HepG2 (cell line): ENCODE measurements around the gene TMEM143. TPM values are rescaled to one million over a fixed set of nuclear protein-coding genes. Genes with fewer than 3 reads are reported as not detected.

Experiments
- ATAC-seq: fragments of 200-7000 bp; cut with Tn5 transposase; 3 replicates; pipeline ENCODE4 v1.9.1; 2020; ENCODE audit warnings: mild to moderate bottlenecking, moderate library complexity
- BruUV-seq: library from RNA; stranded (reverse); fragments of 400-500 nt; replicated peaks from 2 replicates; lab custom pipeline; 2021; lab: Mats Ljungman, UMichigan
- CTCF ChIA-PET: fragments of 300-600 bp; formaldehyde crosslinking; extraction: SDS; loops from one replicate; lab custom pipeline; 2021; ENCODE audit warnings: low total read pairs, inconsistent platforms, low intra/inter-chr PET ratio; lab: Yijun Ruan, JAX
- POLR2A ChIA-PET: fragments of 350-600 bp; sonication (Branson Sonifier 250); formaldehyde crosslinking; loops from one replicate; lab custom pipeline; 2020; ENCODE audit warnings: antibody characterized with exemption, inconsistent platforms; lab: Yijun Ruan, JAX
- DNase-seq: peaks from one replicate; pipeline ENCODE4 v3.0.0-alpha.2; 2015; ENCODE audit warnings: low spot score
- FAIRE-seq: peaks from 3 replicates; lab custom pipeline; 2011; peaks lifted over from hg19 to GRCh38; lab: Jason Lieb, UNC
- H2AFZ ChIP-seq: one replicate; pipeline ENCODE4 v1.6.1; 2011; ENCODE audit warnings: low read length, inconsistent platforms
- H3K27ac ChIP-seq: fragments of 300-600 bp; 3 replicates; pipeline ENCODE4 v1.8.0; 2011; ENCODE audit warnings: mixed run types, mild to moderate bottlenecking, mixed read lengths, low read length, inconsistent platforms; ENCODE audit not compliant: insufficient read depth; ENCODE audit errors: extremely low read length
- H3K27me3 ChIP-seq, 2 experiments: fragments of 200-600 bp in 1 of 2; 2 replicates in 1 of 2; 3 replicates in 1 of 2; pipeline versions ENCODE4 v1.6.0 to v1.8.0; 2011; ENCODE audit warnings: low read length in 2 of 2, mild to moderate bottlenecking in 2 of 2, moderate library complexity in 2 of 2, inconsistent platforms in 1 of 2; ENCODE audit not compliant: insufficient read depth in 2 of 2, control insufficient read depth in 1 of 2
- H3K36me3 ChIP-seq, 2 experiments: fragments of 200-600 bp in 1 of 2; replicated peaks in 1 of 2; 2 replicates in 1 of 2; 3 replicates in 1 of 2; pipeline versions ENCODE4 v1.5.1 to v1.8.0; 2011; ENCODE audit warnings: low read length in 2 of 2, inconsistent platforms in 1 of 2; ENCODE audit not compliant: insufficient read depth in 2 of 2, control insufficient read depth in 1 of 2
- H3K4me1 ChIP-seq: 2 replicates; pipeline ENCODE4 v1.5.1; 2012; ENCODE audit warnings: low read length, inconsistent platforms; ENCODE audit not compliant: insufficient read depth
- H3K4me2 ChIP-seq: 2 replicates; pipeline ENCODE4 v1.6.0; 2011; ENCODE audit warnings: low read depth, low read length, inconsistent platforms
- H3K4me3 ChIP-seq, 3 experiments: fragments of 200-600 bp in 1 of 3; sonication (generic), shearing (Covaris generic) in 1 of 3; replicated peaks in 1 of 3; 2 replicates each; pipeline ENCODE4 v1.5.1; 2011 to 2016; ENCODE audit warnings: low read length in 3 of 3, inconsistent platforms in 2 of 3, low read depth in 2 of 3, mild to moderate bottlenecking in 2 of 3, control low read depth in 1 of 3, mixed read lengths in 1 of 3; ENCODE audit not compliant: insufficient read depth in 1 of 3
- H3K79me2 ChIP-seq: one replicate; pipeline ENCODE4 v1.6.1; 2011; ENCODE audit warnings: low read length, inconsistent platforms; ENCODE audit not compliant: insufficient read depth
- H3K9ac ChIP-seq: 2 replicates; pipeline ENCODE4 v1.6.0; 2011; ENCODE audit warnings: mild to moderate bottlenecking, low read depth, low read length, inconsistent platforms; ENCODE audit not compliant: insufficient read depth
- H3K9me3 ChIP-seq: 2 replicates; pipeline ENCODE4 v1.5.1; 2012; ENCODE audit warnings: mild to moderate bottlenecking, low read length
- H4K20me1 ChIP-seq: 2 replicates; pipeline ENCODE4 v1.6.0; 2011; ENCODE audit warnings: inconsistent platforms, mild to moderate bottlenecking, low read length, moderate library complexity; ENCODE audit not compliant: insufficient read depth
- DNMT1 ChIP-seq: sonication (generic); formaldehyde crosslinking; IDR thresholded peaks from 2 replicates; pipeline ENCODE4 v1.5.1; 2020; ENCODE audit warnings: mild to moderate bottlenecking, missing genetic modification reagents
- E2F5 ChIP-seq: sonication (generic); formaldehyde crosslinking; conservative IDR thresholded peaks from 2 replicates; pipeline ENCODE4 v1.4.0; 2020; ENCODE audit warnings: missing genetic modification reagents
- GFI1 ChIP-seq: sonication (generic); formaldehyde crosslinking; IDR thresholded peaks from 2 replicates; pipeline ENCODE4 v1.5.0; 2020; ENCODE audit warnings: missing genetic modification reagents, mild to moderate bottlenecking, borderline replicate concordance
- HDAC2 ChIP-seq: sonication (generic); formaldehyde crosslinking; IDR thresholded peaks from 2 replicates; pipeline ENCODE4 v1.4.0; 2020; ENCODE audit warnings: missing genetic modification reagents
- KMT2A ChIP-seq: sonication (generic); formaldehyde crosslinking; IDR thresholded peaks from 2 replicates; pipeline ENCODE4 v1.4.0; 2020; ENCODE audit warnings: missing genetic modification reagents
- NFAT5 ChIP-seq: sonication (generic); formaldehyde crosslinking; IDR thresholded peaks from 2 replicates; pipeline ENCODE4 v1.4.0; 2020; ENCODE audit warnings: missing genetic modification reagents
- SCMH1 ChIP-seq: sonication (generic); formaldehyde crosslinking; IDR thresholded peaks from 2 replicates; pipeline ENCODE4 v1.9.0; 2021; ENCODE audit warnings: missing genetic modification reagents, mild to moderate bottlenecking, borderline replicate concordance
- TIGD3 ChIP-seq: sonication (generic); formaldehyde crosslinking; IDR thresholded peaks from 2 replicates; pipeline ENCODE4 v1.5.1; 2020; ENCODE audit warnings: mild to moderate bottlenecking, missing genetic modification reagents, borderline replicate concordance
- WGBS: methylation state at CpG from one replicate; pipeline ENCODE4 v1.1.6; 2017; ENCODE audit warnings: low lambda C conversion rate; 5-methylcytosine and 5-hydroxymethylcytosine counted together
- in situ Hi-C: cut with HindIII; loops from 2 replicates; pipeline ENCODE4 v1.10.0; 2017; ENCODE audit warnings: low pct_unique_long_range_greater_than_20kb; ENCODE audit not compliant: extremely low pct_ligation_motif_present
- intact Hi-C: fragments of 100-400 bp; cut with micrococcal nuclease; formaldehyde crosslinking; loops from one replicate; pipeline ENCODE4 v1.10.0; 2022; ENCODE audit not compliant: unreplicated experiment
- polyA plus RNA-seq, 8 experiments: library from polyadenylated mRNA; depleted of rRNA in 3 of 8; stranded (reverse) in 7 of 8; unstranded in 1 of 8; fragments of >200 nt; fragmentation: Illumina TruSeq in 4 of 8; extraction: Trizol in 4 of 8; gene quantifications; 2 replicates each; pipeline versions ENCODE4 v1.2.1 to v1.2.3, GENCODE V29; 2011 to 2016; ENCODE audit warnings: low read depth in 4 of 8, missing spikeins in 1 of 8, mixed read lengths in 1 of 8; ENCODE audit not compliant: insufficient read depth in 1 of 8
- total RNA-seq, 5 experiments: library from RNA; depleted of rRNA; stranded (reverse); fragments of >200 nt; fragmentation: Illumina TruSeq; extraction: Trizol; gene quantifications; 2 replicates each; pipeline ENCODE4 v1.2.3, GENCODE V29; 2016; ENCODE audit warnings: low read depth in 1 of 5

TMEM143 gene
- total and polyA plus RNA-seq, 2 of the 13 experiments (the other 11 are each of a cell fraction or from before 2014, with no cell fraction given): 7.7 to 11.3 TPM

- ATAC-seq: no peak; the same call in 1 of the 3 replicates
- Histone ChIP-seq H3K9ac (peak overlapping the region; percentile 17; the same call in 1 of the 2 replicates), H3K27me3 (no peaks in the 10 kb centered on the region), H3K36me3 (no peaks in the 10 kb centered on the region), H3K79me2 (no peaks in the 10 kb centered on the region), H3K4me1 (peaks cover 17% of the 10 kb centered on the region), H3K9me3 (peaks cover 6% of the 10 kb centered on the region; the same call in 1 of the 2 replicates), H3K27ac (no peak overlapping the region), H4K20me1 (no peaks in the 10 kb centered on the region), H3K4me2 (peak overlapping the region; percentile 94), H2AFZ (no peak overlapping the region), H3K4me3 (peak overlapping the region in 2 of 3 experiments; percentile 8 to 76; a peak in 4 of 6 replicates)
- FAIRE-seq: no peak
- BruUV-seq: no TSS peak
- intact Hi-C loops: no loop called here
- no peak for DNase-seq
- 66% methylated on average over 6 of the region's 6 CpGs for WGBS
- POLR2A ChIA-PET: interaction anchor here (0.5 to 2.2 kb wide), 10 partner anchors 8 to 305 kb away, joined by 3 to 10 read pairs (median 4); partner anchors contain the start of genes KDELR1, RPL18, SPHK2 and SYNGR4
- in situ Hi-C loops: no loop called here
- TF ChIP-seq SCMH1 (CRISPR knock-in tag): no peak
- TF ChIP-seq TIGD3 (CRISPR knock-in tag): no peak
- TF ChIP-seq KMT2A (CRISPR knock-in tag): 0 out of 2 replicates have a peak, but pooled peaks have one; percentile 35
- TF ChIP-seq GFI1 (CRISPR knock-in tag): no peak
- TF ChIP-seq HDAC2 (CRISPR knock-in tag): no peak
- no peak for TF ChIP-seq DNMT1 (CRISPR knock-in tag)
- CTCF ChIA-PET: no interaction called here
Measured at GRCh38 chr19:48332351-48332661, 31.4 kb downstream of the TMEM143 start.

- Histone ChIP-seq H3K36me3 (no peaks in the 10 kb centered on the region), H3K9me3 (peaks cover 6% of the 10 kb centered on the region; the same call in 1 of the 2 replicates), H4K20me1 (no peaks in the 10 kb centered on the region), H3K4me2 (no peak overlapping the region), H3K79me2 (no peaks in the 10 kb centered on the region), H3K4me1 (peaks cover 30% of the 10 kb centered on the region), H3K4me3 (no peak overlapping the region), H3K27ac (no peak overlapping the region), H2AFZ (no peak overlapping the region), H3K9ac (no peak overlapping the region), H3K27me3 (no peaks in the 10 kb centered on the region)
- ChIA-PET CTCF (no interaction called here), POLR2A (no interaction called here)
- intact Hi-C loops (no loop called here), in situ Hi-C loops (no loop called here)
- no peak for DNase-seq
- no TSS peak for BruUV-seq
- no peak for FAIRE-seq
- no peak for ATAC-seq
- 93% methylated on average over 37 of the region's 41 CpGs for WGBS
- no peak for TF ChIP-seq NFAT5 (CRISPR knock-in tag)
- TF ChIP-seq E2F5 (CRISPR knock-in tag): no peak
Measured at GRCh38 chr19:48330012-48330681, 33.6 kb downstream of the TMEM143 start.
